NT2/D1 (cell line): ENCODE measurements around the gene BSN.

ENCODE experiments used
- SUZ12 ChIP-seq: IDR thresholded peaks from 2 replicates; pipeline ENCODE4 v1.6.1; 2011; ENCODE audit not compliant: insufficient read length, insufficient read depth; ENCODE audit errors: extremely low read depth
- YY1 ChIP-seq: IDR thresholded peaks from 2 replicates; pipeline ENCODE4 v1.6.1; 2011; ENCODE audit not compliant: insufficient read length, insufficient read depth
- ZNF274 ChIP-seq: IDR thresholded peaks from 2 replicates; pipeline ENCODE4 v1.6.1; 2011; ENCODE audit warnings: mild to moderate bottlenecking, low read depth, low read length

DNA sequence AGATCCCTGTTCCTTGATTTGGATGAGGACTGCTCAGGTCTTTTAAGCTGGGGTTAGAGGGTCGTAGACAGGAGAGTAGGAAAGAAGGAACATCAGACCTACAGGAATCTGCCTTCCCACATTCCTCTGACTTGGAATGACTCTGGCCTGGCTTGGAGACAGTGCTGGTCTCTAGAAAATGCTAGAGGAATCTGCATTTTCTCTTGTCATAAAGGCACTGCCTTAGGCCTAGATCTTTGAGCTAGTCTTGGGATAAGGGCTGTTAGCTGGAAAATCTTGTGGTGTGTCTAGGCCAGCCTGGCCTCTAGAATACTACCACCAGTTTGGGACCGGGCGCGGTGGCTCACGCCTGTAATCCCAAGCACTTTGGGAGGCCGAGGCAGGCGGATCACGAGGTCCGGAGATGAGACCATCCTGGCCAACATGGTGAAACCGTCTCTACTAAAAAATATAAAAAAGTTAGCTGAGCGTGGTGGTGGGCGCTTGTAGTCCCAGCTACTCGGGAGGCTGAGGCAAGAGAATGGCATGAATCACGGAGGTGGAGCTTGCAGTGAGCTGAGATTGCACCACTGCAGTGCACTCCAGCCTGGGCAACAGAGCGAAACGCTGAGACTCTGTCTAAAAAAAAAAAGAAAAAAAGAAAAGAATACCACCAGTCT lies 17.3 kb upstream of the BSN start:
- TF ChIP-seq ZNF274 (no peak), SUZ12 (no peak), YY1 (no peak)
